Measurements from ENCODE around the gene CAMKMT.
"Not testable (repeated sequence)": the region's sequence is repeated elsewhere in the genome, so short reads cannot be mapped to it uniquely, and the experiment has no call there.

CAMKMT gene

DNA sequence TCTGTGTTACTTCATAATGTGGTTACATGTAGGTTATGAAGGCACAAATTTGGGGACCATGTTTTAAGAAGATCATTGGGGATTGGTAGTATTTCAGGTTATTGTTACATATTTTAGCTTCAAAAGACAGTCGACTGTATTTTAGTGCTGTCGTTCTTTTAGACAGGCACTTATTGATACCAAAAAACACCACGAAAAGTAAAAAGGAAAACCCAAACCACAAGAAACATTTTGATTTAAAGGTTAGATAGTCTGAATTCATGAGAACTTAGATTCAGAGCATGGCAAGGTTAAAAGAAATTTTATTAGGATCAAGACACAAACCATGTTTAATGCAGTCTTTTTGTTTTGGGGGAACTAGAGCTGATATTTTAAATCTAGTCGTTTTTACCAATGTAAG is 209.0 kb downstream of the CAMKMT start:
- Histone ChIP-seq H3K27ac (ENCODE audit: insufficient read depth, low read length, poor library complexity, severe bottlenecking) (no peak overlapping the region), H3K27me3 (replicated peaks; ENCODE audit: control insufficient read depth, insufficient read depth, low read length, poor library complexity, severe bottlenecking) (no peaks in the 10 kb centered on the region), H3K4me1 (ENCODE audit: control insufficient read depth, insufficient read depth, low read length, poor library complexity, severe bottlenecking) (peaks cover 4% of the 10 kb centered on the region), H3K4me3 (ENCODE audit: insufficient read depth, low read depth, low read length, poor library complexity, severe bottlenecking) (no peak overlapping the region), H3K9me3 (ENCODE audit: control insufficient read depth, low read length) (no peaks in the 10 kb centered on the region), H3K36me3 (ENCODE audit: control insufficient read depth, insufficient read depth, low read length) (no peaks in the 10 kb centered on the region)
- no peak for DNase-seq

- no peaks in the 10 kb centered on the region for H3K9me3 ChIP-seq (ENCODE audit: control insufficient read depth, low read length)
- no peaks in the 10 kb centered on the region for H3K27me3 ChIP-seq (replicated peaks; ENCODE audit: control insufficient read depth, insufficient read depth, low read length, poor library complexity, severe bottlenecking)
- no peak for DNase-seq
- peaks cover 4% of the 10 kb centered on the region for H3K4me1 ChIP-seq (ENCODE audit: control insufficient read depth, insufficient read depth, low read length, poor library complexity, severe bottlenecking)
- no peak overlapping the region for H3K4me3 ChIP-seq (ENCODE audit: insufficient read depth, low read depth, low read length, poor library complexity, severe bottlenecking)
- H3K36me3 ChIP-seq (ENCODE audit: control insufficient read depth, insufficient read depth, low read length) = no peaks in the 10 kb centered on the region
- no peak overlapping the region for H3K27ac ChIP-seq (ENCODE audit: insufficient read depth, low read length, poor library complexity, severe bottlenecking)
Measured at GRCh38 chr2:44572196-44572900, 210.6 kb downstream of the CAMKMT start.

GRCh38 chr2:44573996-44574395 is 212.2 kb downstream of the CAMKMT start:
- Histone ChIP-seq H3K27me3 (replicated peaks; ENCODE audit: control insufficient read depth, insufficient read depth, low read length, poor library complexity, severe bottlenecking) (no peaks in the 10 kb centered on the region), H3K36me3 (ENCODE audit: control insufficient read depth, insufficient read depth, low read length) (no peaks in the 10 kb centered on the region), H3K4me1 (ENCODE audit: control insufficient read depth, insufficient read depth, low read length, poor library complexity, severe bottlenecking) (peaks cover 4% of the 10 kb centered on the region), H3K4me3 (ENCODE audit: insufficient read depth, low read depth, low read length, poor library complexity, severe bottlenecking) (no peak overlapping the region), H3K9me3 (ENCODE audit: control insufficient read depth, low read length) (no peaks in the 10 kb centered on the region), H3K27ac (ENCODE audit: insufficient read depth, low read length, poor library complexity, severe bottlenecking) (no peak overlapping the region)
- no peak for DNase-seq

DNA sequence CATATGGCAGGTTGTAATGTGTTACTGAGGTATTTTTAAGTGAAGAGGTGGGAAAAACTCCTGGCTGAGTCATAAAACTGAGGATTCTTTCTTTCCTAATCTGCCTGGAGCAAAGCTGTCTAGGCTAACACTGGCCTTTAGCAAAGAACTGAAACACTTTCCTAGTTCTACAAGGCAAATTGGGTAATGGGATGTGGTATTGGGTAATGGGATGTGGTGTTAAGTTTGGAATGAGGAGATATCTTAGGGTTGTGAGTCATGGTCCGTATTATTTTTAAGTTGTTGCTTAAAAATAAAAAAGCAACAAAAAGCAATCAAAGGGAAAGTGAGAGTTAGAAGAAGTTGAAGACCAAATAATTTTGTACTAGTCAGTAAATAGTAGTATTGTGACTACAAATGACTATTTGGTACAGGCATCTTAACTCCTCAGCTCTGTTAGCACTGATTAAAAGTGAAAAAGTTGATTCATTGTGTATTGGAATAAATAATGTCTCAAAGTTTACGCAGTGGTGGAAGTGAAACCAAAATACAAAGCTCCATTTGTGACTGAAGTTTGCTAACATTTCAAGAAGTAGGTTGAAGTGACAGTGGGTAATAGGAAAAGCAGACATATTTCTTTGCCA is 216.8 kb downstream of the CAMKMT start:
- Histone ChIP-seq H3K4me3 (ENCODE audit: insufficient read depth, low read depth, low read length, poor library complexity, severe bottlenecking) (no peak overlapping the region), H3K27ac (ENCODE audit: insufficient read depth, low read length, poor library complexity, severe bottlenecking) (no peak overlapping the region), H3K9me3 (ENCODE audit: control insufficient read depth, low read length) (no peaks in the 10 kb centered on the region), H3K27me3 (replicated peaks; ENCODE audit: control insufficient read depth, insufficient read depth, low read length, poor library complexity, severe bottlenecking) (no peaks in the 10 kb centered on the region), H3K4me1 (ENCODE audit: control insufficient read depth, insufficient read depth, low read length, poor library complexity, severe bottlenecking) (no peaks in the 10 kb centered on the region), H3K36me3 (ENCODE audit: control insufficient read depth, insufficient read depth, low read length) (no peaks in the 10 kb centered on the region)
- no peak for DNase-seq

DNA sequence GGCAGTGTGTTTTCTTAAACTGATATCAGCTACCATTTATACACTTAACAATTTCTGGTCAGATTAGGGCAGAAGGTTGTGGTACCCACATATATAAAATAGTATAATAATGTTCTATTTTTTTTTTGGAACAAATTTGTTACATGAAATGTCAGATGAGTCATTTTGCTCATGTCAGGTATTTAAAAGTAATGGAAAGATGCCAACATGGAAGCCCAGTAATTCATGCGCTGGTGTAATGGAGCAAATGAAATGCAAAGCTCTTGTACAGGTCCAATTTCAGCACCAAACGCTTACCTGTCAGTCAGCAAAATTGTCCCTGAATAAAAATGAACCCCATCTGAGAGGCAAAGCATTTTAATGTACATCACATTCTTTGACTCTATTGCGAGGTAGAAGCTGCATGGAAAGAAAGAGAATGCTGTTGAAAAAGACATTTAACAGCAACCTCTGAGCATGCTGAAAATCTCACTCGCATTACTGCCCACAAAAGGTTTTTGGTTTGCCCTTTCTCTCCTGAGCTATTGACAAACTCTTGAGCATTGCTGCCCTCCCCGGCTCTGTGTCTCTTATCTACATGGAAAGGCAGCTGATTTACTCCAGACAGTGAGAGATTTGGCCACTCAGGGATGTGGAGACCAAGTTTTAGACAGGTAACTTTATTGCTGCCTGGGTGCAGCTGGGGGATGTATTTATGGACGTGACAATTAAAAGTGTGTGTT is 217.5 kb downstream of the CAMKMT start:
- Histone ChIP-seq H3K27me3 (replicated peaks; ENCODE audit: control insufficient read depth, insufficient read depth, low read length, poor library complexity, severe bottlenecking) (no peaks in the 10 kb centered on the region), H3K4me1 (ENCODE audit: control insufficient read depth, insufficient read depth, low read length, poor library complexity, severe bottlenecking) (no peaks in the 10 kb centered on the region), H3K27ac (ENCODE audit: insufficient read depth, low read length, poor library complexity, severe bottlenecking) (no peak overlapping the region), H3K4me3 (ENCODE audit: insufficient read depth, low read depth, low read length, poor library complexity, severe bottlenecking) (no peak overlapping the region), H3K36me3 (ENCODE audit: control insufficient read depth, insufficient read depth, low read length) (no peaks in the 10 kb centered on the region), H3K9me3 (ENCODE audit: control insufficient read depth, low read length) (no peaks in the 10 kb centered on the region)
- no peak for DNase-seq

- Histone ChIP-seq H3K27me3 (replicated peaks; ENCODE audit: control insufficient read depth, insufficient read depth, low read length, poor library complexity, severe bottlenecking) (no peaks in the 10 kb centered on the region), H3K9me3 (ENCODE audit: control insufficient read depth, low read length) (no peaks in the 10 kb centered on the region), H3K4me3 (ENCODE audit: insufficient read depth, low read depth, low read length, poor library complexity, severe bottlenecking) (no peak overlapping the region), H3K4me1 (ENCODE audit: control insufficient read depth, insufficient read depth, low read length, poor library complexity, severe bottlenecking) (no peaks in the 10 kb centered on the region), H3K36me3 (ENCODE audit: control insufficient read depth, insufficient read depth, low read length) (no peaks in the 10 kb centered on the region), H3K27ac (ENCODE audit: insufficient read depth, low read length, poor library complexity, severe bottlenecking) (no peak overlapping the region)
- DNase-seq = no peak
Measured at GRCh38 chr2:44579837-44580230, 218.1 kb downstream of the CAMKMT start.

DNA sequence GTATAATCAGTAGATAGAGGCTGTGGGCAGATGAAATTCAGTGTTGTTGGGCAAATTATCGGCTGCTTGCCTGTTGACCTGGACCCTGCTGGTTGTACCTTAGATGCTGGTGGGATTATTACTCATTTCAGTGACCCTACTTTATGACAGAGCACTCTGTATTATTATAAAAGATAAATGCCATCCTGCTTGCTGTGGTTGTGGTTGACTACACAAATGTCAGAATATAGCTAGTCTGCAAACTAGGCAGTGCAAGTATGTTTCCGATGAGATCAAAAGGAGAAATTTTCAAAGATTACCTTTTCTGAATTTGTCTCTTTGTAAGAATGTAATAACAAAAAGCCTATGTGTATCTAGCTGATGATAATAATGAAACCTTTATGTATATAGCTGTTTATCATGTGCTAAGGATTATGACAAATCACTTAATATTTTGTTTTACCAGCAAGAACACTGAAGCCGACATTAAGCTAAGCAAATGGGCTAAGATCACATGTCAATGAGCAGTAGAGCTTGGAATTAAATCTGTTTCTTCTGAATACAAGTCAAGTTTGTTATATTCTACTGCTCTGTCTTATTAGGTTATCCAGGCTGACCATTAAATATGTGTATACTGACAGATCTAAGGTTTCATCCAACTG is 219.2 kb downstream of the CAMKMT start:
- no peak overlapping the region for H3K27ac ChIP-seq (ENCODE audit: insufficient read depth, low read length, poor library complexity, severe bottlenecking)
- H3K27me3 ChIP-seq (replicated peaks; ENCODE audit: control insufficient read depth, insufficient read depth, low read length, poor library complexity, severe bottlenecking) = no peaks in the 10 kb centered on the region

DNA sequence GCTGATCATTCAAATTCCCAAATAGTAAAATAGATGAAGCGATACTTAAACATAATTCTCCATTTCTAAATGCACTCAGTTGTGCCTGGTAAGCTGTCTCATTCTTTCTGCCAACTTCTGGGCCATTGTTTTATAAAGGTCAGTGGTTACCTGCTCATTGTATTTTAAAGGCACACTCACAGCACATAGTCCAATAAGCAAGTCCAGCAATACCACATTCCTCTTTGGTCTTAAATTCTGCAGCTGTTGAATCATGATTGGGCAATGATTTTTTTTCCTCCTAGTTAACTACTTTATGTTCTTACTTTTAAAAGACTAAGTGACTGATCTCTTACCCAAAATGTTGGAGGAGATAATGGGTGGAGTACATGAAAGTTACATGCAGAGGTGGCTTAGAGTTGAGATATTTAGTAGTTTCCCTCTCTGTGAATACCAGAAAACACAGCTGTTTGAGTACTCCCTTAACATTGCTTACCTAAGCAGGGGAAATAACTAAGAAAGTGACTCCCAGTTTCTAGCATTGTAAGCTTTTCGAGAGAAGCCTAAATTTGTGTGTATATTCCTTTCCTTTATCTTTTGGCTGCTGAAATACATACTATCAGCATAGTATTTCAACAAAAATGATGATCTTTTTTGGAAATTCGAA is 220.7 kb downstream of the CAMKMT start:
- DNase-seq = no peak
- Histone ChIP-seq H3K9me3 (ENCODE audit: control insufficient read depth, low read length) (no peaks in the 10 kb centered on the region), H3K27me3 (replicated peaks; ENCODE audit: control insufficient read depth, insufficient read depth, low read length, poor library complexity, severe bottlenecking) (no peaks in the 10 kb centered on the region), H3K4me3 (ENCODE audit: insufficient read depth, low read depth, low read length, poor library complexity, severe bottlenecking) (no peak overlapping the region), H3K36me3 (ENCODE audit: control insufficient read depth, insufficient read depth, low read length) (no peaks in the 10 kb centered on the region), H3K4me1 (ENCODE audit: control insufficient read depth, insufficient read depth, low read length, poor library complexity, severe bottlenecking) (no peaks in the 10 kb centered on the region), H3K27ac (ENCODE audit: insufficient read depth, low read length, poor library complexity, severe bottlenecking) (no peak overlapping the region)

More for the DNA sequence above, 219.2 kb downstream of the CAMKMT start:
- Histone ChIP-seq H3K4me1 (ENCODE audit: control insufficient read depth, insufficient read depth, low read length, poor library complexity, severe bottlenecking) (no peaks in the 10 kb centered on the region), H3K9me3 (ENCODE audit: control insufficient read depth, low read length) (no peaks in the 10 kb centered on the region), H3K36me3 (ENCODE audit: control insufficient read depth, insufficient read depth, low read length) (no peaks in the 10 kb centered on the region), H3K4me3 (ENCODE audit: insufficient read depth, low read depth, low read length, poor library complexity, severe bottlenecking) (no peak overlapping the region)
- DNase-seq = no peak

DNA sequence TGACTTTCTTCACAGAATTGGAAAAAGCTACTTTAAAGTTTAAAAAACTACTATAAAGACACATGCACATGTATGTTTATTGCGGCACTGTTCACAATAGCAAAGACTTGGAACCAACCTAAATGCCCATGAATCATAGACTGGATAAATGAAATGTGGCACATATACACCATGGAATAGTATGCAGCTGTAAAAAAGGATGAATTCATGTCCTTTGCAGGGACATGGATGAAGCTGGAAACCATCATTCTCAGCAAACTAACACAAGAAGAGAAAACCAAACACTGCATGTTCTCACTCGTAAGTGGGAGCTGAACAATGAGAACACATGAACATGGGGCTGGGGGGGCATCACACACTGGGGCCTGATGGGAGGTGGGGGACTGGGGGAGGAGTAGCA is 233.9 kb downstream of the CAMKMT start:
- H3K9me3 ChIP-seq (ENCODE audit: control insufficient read depth, low read length); H3K36me3 ChIP-seq (ENCODE audit: control insufficient read depth, insufficient read depth, low read length); H3K4me1 ChIP-seq (ENCODE audit: control insufficient read depth, insufficient read depth, low read length, poor library complexity, severe bottlenecking); H3K27ac ChIP-seq (ENCODE audit: insufficient read depth, low read length, poor library complexity, severe bottlenecking); H3K4me3 ChIP-seq (ENCODE audit: insufficient read depth, low read depth, low read length, poor library complexity, severe bottlenecking); H3K27me3 ChIP-seq (replicated peaks; ENCODE audit: control insufficient read depth, insufficient read depth, low read length, poor library complexity, severe bottlenecking); DNase-seq: not testable (repeated sequence)
